Measurements from ENCODE around the gene DENND2C. TPM values are rescaled to one million over a fixed set of nuclear protein-coding genes. Genes with fewer than 3 reads are reported as not detected.

The DENND2C gene
- total RNA-seq, 1 donor from 2014 or later: 3.7 TPM

DNA sequence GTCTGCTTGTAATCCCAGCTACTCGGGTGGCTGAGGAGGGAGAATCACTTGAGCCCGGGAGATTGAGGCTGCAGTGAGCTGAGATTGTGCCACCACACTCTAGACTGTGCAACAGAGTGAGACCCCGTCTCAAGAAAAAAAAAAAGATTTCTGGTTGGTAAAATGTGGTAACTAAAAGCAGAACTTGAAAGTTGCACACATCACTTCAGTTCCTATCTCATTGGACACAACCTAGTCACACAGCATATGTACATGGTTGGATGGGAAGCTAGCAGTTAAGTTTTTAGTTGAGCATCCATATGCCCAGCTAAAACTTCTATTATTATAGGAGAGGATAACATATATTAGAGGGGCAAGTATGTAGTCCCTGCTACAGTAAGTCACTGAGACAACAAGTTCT lies 110.5 kb downstream of the DENND2C start:
- no peak for DNase-seq (ENCODE audit: low spot score)
- intact Hi-C loops (cut with DNase I): loop anchor here (2.0 to 10.0 kb wide), 2 partner anchors 213 to 585 kb away; partner anchors contain the start of gene OLFML3

DNA sequence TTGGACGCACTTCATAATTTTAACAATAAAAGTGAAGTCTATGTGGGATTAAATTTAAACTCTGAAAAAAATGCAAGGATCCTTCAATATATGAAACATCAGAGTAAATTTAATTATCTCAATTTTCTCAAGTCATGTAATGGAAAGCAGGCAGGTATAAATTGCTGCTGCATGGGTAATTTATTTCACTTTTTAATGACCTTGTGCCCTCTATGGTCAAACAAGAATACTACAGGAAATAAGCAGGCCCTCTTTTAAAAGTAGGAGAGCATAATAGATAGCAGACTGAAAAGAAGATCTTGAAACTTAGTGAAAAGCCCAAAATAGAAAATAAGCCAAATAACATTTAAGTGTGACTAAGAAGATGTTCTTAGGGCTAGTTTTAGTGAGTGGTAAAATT lies 111.3 kb downstream of the DENND2C start:
- intact Hi-C loops (cut with DNase I): loop anchor here (2.0 to 10.0 kb wide), 2 partner anchors 212 to 584 kb away; partner anchors contain the start of gene OLFML3
- DNase-seq (ENCODE audit: low spot score): no peak

DNA sequence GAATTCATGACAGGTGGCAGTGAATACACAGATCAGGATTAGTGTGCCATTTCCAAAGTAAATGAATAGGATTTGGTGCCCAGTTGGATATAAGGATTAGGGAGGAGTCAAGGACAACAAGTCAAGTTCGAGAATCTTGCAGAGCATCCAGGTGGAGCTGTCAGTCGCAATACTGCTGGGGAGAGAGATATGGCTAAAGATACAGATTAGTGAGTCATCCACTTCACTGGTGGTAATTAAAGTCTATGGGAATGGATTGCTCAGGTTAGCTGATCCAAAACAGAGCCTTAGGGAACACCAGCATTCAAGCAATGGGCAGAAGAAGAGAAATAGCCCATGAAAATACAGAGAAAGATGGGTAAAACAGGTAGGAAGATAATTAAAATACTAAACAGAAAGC lies 115.3 kb downstream of the DENND2C start:
- no peak for DNase-seq (ENCODE audit: low spot score)
- intact Hi-C loops (cut with DNase I): loop anchor here (10.0 kb wide), 1 partner anchor 580 kb away; the partner anchor contains the start of gene OLFML3

DNA sequence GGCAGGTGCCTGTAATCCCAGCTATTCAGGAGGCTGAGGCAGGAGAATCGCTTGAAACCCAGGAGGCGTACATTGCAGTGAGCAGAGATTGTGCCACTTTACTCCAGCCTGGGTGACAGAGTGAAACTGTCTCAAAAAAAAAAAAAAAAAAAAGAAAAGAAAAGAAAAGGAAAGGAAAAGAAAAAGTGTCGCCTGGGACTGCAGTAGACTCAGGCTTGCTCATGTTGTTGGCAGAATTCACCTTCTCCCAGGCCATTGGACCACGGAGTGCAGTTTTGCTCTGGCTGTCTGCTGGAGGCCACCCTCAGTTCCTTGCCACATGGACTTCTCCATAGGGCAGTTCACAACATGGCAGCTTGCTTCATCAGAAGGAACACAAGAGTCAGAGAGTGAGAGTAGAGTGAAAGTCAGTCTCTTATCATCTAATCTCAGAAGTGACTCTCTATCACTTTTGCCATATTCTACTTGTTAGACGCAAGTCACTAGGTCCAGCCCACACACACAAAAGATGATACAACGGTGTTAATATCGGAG lies 117.7 kb downstream of the DENND2C start:
- DNase-seq (ENCODE audit: low spot score): no peak
- intact Hi-C loops (cut with DNase I): loop anchor here (10.0 kb wide), 1 partner anchor 577 kb away; the partner anchor contains the start of gene OLFML3

DNA sequence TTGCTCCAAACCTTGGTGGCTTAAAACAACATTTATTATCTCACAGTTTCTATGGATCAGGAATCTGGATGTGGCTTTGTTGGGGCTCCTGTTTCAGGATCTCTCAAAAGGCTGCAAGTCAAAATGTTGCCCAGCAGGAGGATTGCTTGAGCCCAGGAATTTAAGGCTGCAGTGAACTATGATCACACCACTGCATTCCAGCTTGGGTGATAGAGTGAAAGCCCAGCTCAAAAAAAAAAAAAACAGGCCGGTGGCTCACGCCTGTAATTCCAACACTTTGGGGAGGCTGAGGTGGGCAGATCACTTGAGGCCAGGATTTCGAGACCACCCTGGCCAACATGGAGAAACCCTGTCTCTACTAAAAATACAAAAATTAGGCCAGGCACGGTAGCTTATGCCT lies 118.4 kb downstream of the DENND2C start:
- intact Hi-C loops (cut with DNase I): loop anchor here (10.0 kb wide), 1 partner anchor 577 kb away; the partner anchor contains the start of gene OLFML3

DNA sequence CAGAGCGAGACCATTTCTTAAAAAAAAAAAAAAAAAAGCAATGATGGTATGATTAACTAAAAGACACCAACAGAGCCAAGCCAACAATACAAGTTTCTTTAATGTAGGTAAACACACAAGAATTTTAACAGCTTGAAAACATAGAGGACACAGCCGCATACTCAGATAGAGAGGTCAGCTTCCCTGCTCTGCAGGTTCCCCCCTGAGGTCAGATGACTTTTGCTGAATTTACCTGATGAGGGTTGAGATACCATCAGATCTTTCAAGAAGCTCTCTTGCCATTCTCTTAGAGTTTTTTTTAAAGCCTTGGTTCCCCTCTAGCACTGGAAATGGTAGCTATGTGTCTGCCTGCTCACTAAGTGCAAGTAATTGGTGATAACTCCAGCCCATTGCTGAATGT lies 119.5 kb downstream of the DENND2C start:
- DNase-seq (ENCODE audit: low spot score): no peak
- intact Hi-C loops (cut with DNase I): loop anchor here (10.0 kb wide), 1 partner anchor 576 kb away; the partner anchor contains the start of gene OLFML3

More for the DNA sequence above, 118.4 kb downstream of the DENND2C start:
- no peak for DNase-seq (ENCODE audit: low spot score)

DNA sequence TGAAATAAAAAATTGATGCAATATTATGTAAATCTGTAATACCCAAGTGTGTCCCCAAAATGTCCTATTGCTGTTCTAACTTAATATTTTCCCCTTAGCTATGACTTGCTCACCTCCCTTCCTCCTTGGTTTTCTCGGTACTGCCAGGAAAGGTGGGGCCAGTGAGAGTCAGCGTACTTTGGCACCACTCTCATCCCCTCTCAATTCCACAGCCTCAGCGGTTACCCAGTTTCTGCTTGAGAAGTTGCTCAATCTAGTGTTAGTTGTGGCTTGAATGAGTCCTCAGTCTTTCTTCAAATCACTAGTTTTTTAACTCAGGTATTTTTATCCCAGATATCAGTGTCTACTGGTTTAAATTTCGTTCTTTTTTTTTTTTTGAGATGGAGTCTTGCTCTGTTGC lies 120.7 kb downstream of the DENND2C start:
- no peak for DNase-seq (ENCODE audit: low spot score)
- intact Hi-C loops (cut with DNase I): no loop called here

DNA sequence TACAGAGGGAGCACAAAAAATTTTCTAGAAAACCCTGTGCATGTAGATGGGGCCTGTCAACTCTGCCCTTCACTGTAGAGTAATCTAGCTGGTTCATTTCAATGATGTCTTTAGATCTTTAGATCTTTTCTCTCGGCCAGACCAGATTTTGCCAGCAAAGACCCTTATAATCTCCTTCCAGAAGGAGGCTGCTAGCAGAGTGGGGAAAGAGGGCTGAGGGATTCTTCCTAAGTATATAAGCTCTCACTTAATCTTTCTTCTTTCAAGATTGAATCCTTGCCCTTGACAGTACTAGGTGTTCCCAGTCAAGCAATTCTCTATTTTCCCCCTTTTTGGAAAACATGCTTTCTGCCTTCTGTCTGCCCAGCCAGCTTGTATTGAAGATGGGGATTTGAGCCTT lies 122.8 kb downstream of the DENND2C start:
- DNase-seq (ENCODE audit: low spot score): no peak
- intact Hi-C loops (cut with DNase I): no loop called here

DNA sequence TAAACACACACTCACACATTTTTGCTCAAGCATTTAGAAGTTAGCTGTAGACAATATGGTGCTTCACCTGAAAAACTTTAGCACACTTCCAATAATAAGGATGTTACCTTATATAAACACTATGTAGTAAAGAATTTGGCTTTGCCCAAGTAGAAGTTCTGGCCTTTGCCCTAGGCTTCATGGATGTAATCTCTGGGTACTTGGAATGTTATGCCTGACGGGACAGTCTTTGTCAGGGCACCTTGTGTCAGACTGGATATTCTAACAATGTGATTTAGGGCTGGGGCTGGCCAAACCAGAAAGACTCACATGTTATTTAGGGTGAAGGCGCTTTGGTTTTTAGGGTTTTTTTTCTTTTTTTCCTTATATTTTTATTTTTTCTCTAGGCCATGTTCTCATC lies 124.1 kb downstream of the DENND2C start:
- intact Hi-C loops (cut with DNase I): no loop called here
- no peak for DNase-seq (ENCODE audit: low spot score)

DNA sequence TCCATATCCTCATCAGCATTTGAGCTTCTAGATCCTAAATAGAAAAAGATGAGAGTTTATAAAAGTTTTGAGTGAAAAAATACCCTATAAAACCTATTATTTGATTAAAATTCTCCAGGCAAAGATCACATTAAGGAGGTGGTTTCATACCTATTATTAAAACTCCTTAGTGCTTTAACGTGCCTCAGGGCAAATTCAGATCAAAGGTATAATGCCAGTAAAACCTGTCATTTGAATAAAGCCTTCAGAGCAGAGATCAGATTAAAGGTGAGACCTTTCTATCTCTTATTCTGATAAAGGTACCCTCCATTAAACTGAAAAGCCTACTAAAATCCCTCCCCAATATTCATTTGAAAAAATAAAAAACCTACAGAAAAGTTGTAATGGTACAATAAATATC lies 124.5 kb downstream of the DENND2C start:
- intact Hi-C loops (cut with DNase I): no loop called here
- DNase-seq (ENCODE audit: low spot score): no peak

DNA sequence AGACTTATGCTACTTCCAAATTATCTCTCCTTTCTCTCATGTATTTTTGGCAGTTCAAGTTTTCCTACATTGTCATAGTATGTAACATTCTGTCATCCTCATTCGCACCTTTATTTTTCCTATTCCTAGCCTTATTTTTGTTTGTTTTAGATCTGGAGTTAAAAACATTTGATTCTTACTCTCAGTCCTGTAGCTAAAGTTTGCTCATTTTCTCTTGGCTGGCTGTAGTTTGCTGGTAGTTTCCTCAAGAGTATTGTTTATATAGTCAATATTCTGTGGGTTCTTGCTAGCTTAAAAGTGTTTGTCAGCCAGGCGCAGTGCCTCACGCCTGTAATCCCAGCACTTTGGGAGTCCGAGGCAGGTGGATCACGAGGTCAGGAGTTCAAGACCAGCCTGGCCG lies 129.0 kb downstream of the DENND2C start:
- no peak for DNase-seq (ENCODE audit: low spot score)
- intact Hi-C loops (cut with DNase I): no loop called here

DNA sequence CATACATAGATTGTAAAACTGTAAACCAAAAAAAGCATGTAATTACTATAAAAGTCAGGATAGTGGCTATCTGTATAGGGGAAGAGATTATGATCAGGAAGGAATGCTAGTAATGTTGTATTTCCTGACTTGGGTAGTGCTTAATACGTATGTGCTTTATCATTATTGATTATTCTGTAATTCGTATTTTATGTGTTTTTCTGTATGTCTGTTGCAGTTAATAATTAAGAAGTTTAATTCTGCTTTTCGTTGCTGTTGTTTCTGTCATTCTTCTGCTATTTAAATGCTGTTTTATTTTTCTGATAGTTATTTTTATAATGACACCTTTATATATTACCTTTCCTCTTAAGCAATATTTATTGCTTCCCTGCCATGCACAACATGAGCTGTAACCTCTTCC lies 129.6 kb downstream of the DENND2C start:
- intact Hi-C loops (cut with DNase I): no loop called here

DNA sequence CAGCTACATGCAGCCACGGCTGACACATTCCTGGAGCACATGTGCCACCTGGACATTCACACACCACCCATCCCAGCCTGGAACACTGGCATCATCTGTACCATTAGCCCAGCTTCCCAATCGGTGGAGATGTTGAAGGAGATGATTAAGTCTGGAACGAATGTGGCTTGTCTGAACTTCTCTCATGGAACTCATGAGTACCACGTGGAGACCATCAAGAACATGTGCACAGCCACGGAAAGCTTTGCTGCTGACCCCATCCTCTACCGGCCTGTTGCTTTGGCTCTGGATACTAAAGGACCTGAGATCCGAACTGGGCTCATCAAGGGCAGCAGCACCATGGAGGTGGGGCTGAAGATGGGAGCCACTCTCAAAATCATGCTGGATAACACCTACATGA lies 133.8 kb downstream of the DENND2C start:
- intact Hi-C loops (cut with DNase I): no loop called here
- no peak for DNase-seq (ENCODE audit: low spot score)

More for the DNA sequence above, 129.6 kb downstream of the DENND2C start:
- DNase-seq (ENCODE audit: low spot score): no peak

DNA sequence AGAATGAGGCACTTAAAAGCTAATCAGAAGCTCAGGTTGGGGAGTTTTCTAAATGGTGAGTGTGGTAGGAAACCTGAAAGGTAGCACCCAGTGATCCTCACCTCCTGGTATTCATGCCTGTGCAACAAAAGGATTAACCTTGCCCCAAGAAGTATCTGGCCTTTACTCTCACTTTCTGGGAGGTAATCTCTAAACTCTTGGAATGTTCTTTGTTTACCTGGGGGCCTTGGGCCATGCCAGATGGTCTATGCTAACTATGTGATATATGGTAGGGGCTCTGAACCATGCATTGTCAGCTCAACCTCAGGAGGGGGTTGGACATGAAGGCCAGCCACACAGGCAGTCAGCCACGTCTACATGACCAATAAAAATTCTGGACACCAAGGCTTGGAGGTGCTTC lies 134.4 kb downstream of the DENND2C start:
- intact Hi-C loops (cut with DNase I): no loop called here
- DNase-seq (ENCODE audit: low spot score): no peak

Other genes starting within 250 kb of the DENND2C start
- 23.4 TPM for gene TRIM33, start 158.8 kb downstream of the DENND2C start, total RNA-seq
- 36.1 TPM for gene BCAS2, start 88.4 kb downstream of the DENND2C start, total RNA-seq
- gene AMPD1, start 25.5 kb upstream of the DENND2C start, total RNA-seq: 0.30 TPM
- 11.2 TPM for gene NRAS, start 46.7 kb upstream of the DENND2C start, total RNA-seq
- 900 TPM for gene CSDE1, start 87.9 kb upstream of the DENND2C start, total RNA-seq
- gene SIKE1, start 110.6 kb upstream of the DENND2C start, total RNA-seq: 40.2 TPM
- gene SYCP1, start 184.8 kb upstream of the DENND2C start, total RNA-seq: not detected